PC-9 (cell line): ENCODE results near the gene C11orf98.

Experiments
- CTCF ChIP-seq: fragments of 200-600 bp; sonication (generic); conservative IDR thresholded peaks from 2 replicates; pipeline ENCODE4 v1.6.1; 2017; ENCODE audit warnings: mixed run types, antibody characterized with exemption, mild to moderate bottlenecking, moderate library complexity
- EZH2 ChIP-seq: fragments of 200-600 bp; sonication (generic); IDR thresholded peaks from 2 replicates; pipeline ENCODE4 v1.8.0; 2017; ENCODE audit warnings: antibody characterized with exemption, low read depth

GRCh38 chr11:62645946-62646824 is 18.8 kb downstream of the C11orf98 start, which contains the start of gene GANAB:
- no peak for TF ChIP-seq EZH2
- no peak for TF ChIP-seq CTCF
